ENCODE measurements around the gene LHX6. TPM values are rescaled to one million over a fixed set of nuclear protein-coding genes. Genes with fewer than 3 reads are reported as not detected.

LHX6 gene
- total and polyA plus RNA-seq, 2 of the 13 experiments (the other 11 are each of a cell fraction or from before 2014, with no cell fraction given) = 1.1 to 1.3 TPM

DNA sequence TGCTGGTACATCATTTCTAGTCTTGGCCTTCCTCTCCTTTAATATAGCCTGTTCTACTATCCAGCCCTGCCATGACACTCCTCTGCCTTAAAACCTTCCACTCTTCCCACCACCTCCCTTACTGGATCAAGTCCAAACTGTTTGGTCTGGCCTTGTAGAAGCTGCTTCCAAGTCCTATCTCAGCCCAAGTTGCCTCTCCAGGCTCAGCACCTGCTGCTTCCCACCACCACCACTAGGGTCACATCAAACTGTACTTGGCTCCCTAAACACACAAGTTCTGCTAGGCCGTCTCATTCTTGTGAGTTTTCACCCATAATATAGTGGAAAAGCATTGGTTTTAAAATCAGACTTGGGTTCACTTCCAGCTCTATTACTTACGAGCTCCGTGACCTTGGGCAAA lies 70.6 kb downstream of the LHX6 start:
- Histone ChIP-seq H3K9me3 (ENCODE audit: low read length) (no peaks in the 10 kb centered on the region), H3K27ac (ENCODE audit: extremely low read length, insufficient read depth, low read length) (no peak overlapping the region), H2AFZ (ENCODE audit: low read length) (no peak overlapping the region), H3K36me3 (replicated peaks in 1 of 2; ENCODE audit: control insufficient read depth in 1 of 2, insufficient read depth in 2 of 2, low read length in 2 of 2) (no peaks in the 10 kb centered on the region), H3K4me1 (ENCODE audit: insufficient read depth, low read length) (peaks cover 36% of the 10 kb centered on the region), H3K4me3 (replicated peaks in 1 of 3; ENCODE audit: insufficient read depth in 1 of 3, low read depth in 2 of 3, low read length in 3 of 3) (0 out of 6 replicates have a peak overlapping the region, but pooled peaks of 1 of the 3 experiments have one; percentile 22), H3K9ac (ENCODE audit: insufficient read depth, low read depth, low read length) (no peak overlapping the region), H4K20me1 (ENCODE audit: insufficient read depth, low read length) (peaks cover 3% of the 10 kb centered on the region; the same call in 1 of the 2 replicates), H3K79me2 (ENCODE audit: insufficient read depth, low read length) (peaks cover 49% of the 10 kb centered on the region), H3K4me2 (ENCODE audit: low read depth, low read length) (peak overlapping the region; percentile 96), H3K27me3 (ENCODE audit: control insufficient read depth in 1 of 2, insufficient read depth in 2 of 2, low read length in 2 of 2) (no peaks in the 10 kb centered on the region; a peak in 1 of 5 replicates)
- POLR2A ChIA-PET = interaction anchor here (0.7 to 1.5 kb wide), 2 partner anchors 32 to 106 kb away, joined by 3 to 4 read pairs; partner anchors contain the start of genes MRRF and RBM18
- FAIRE-seq (peak; percentile 77), DNase-seq (ENCODE audit: low spot score) (peak; percentile 59), ATAC-seq (peak; percentile 72)
- CTCF ChIA-PET (ENCODE audit: low intra/inter-chr PET ratio, low total read pairs) = no interaction called here
- WGBS (ENCODE audit: low lambda C conversion rate) = 46% methylated on average over 3 of the region's 3 CpGs
- intact Hi-C loops (cut with micrococcal nuclease; ENCODE audit: unreplicated experiment) = no loop called here
- in situ Hi-C loops (cut with HindIII; ENCODE audit: extremely low pct_ligation_motif_present, low pct_unique_long_range_greater_than_20kb) = no loop called here
- TF ChIP-seq ZNF205 (CRISPR knock-in tag; IDR thresholded peaks at IDR 0.05) (peak; percentile 71; the same call in 1 of the 2 replicates), REPIN1 (CRISPR knock-in tag; IDR thresholded peaks at IDR 0.05; ENCODE audit: borderline replicate concordance, low read depth) (peak; percentile 10; the same call in 1 of the 2 replicates), ZNF10 (CRISPR knock-in tag; IDR thresholded peaks at IDR 0.05; ENCODE audit: borderline replicate concordance, low read depth) (no peak), HOXA5 (CRISPR knock-in tag; IDR thresholded peaks at IDR 0.05) (no peak), FOXA1 (IDR thresholded peaks at IDR 0.05) (no peak), FOXA1 (CRISPR knock-in tag; IDR thresholded peaks at IDR 0.05) (0 out of 2 replicates have a peak, but pooled peaks have one; percentile 12), ZNF563 (CRISPR knock-in tag; IDR thresholded peaks at IDR 0.05) (no peak), GATAD2A (CRISPR knock-in tag; IDR thresholded peaks at IDR 0.05) (0 out of 2 replicates have a peak, but pooled peaks have one; percentile 16), ZBTB42 (CRISPR knock-in tag; IDR thresholded peaks at IDR 0.05) (no peak), ZNF605 (CRISPR knock-in tag; IDR thresholded peaks at IDR 0.05) (no peak), XRCC5 (optimal IDR thresholded peaks at IDR 0.05; ENCODE audit: low read length) (peak; percentile 38), ZFX (CRISPR knock-in tag; IDR thresholded peaks at IDR 0.05; ENCODE audit: low read depth) (peak; percentile 62; the same call in 1 of the 2 replicates)
- TF ChIP-seq, protein P1, sequence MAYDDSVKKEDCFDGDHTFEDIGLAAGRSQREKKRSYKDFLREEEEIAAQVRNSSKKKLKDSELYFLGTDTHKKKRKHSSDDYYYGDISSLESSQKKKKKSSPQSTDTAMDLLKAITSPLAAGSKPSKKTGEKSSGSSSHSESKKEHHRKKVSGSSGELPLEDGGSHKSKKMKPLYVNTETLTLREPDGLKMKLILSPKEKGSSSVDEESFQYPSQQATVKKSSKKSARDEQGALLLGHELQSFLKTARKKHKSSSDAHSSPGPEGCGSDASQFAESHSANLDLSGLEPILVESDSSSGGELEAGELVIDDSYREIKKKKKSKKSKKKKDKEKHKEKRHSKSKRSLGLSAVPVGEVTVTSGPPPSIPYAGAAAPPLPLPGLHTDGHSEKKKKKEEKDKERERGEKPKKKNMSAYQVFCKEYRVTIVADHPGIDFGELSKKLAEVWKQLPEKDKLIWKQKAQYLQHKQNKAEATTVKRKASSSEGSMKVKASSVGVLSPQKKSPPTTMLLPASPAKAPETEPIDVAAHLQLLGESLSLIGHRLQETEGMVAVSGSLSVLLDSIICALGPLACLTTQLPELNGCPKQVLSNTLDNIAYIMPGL (CRISPR knock-in tag; IDR thresholded peaks at IDR 0.05; ENCODE audit: borderline replicate concordance in 1 of 2, low read depth in 1 of 2) = peak; percentile 31 to 79; a peak in 3 of 4 replicates
- TF ChIP-seq, protein P2, sequence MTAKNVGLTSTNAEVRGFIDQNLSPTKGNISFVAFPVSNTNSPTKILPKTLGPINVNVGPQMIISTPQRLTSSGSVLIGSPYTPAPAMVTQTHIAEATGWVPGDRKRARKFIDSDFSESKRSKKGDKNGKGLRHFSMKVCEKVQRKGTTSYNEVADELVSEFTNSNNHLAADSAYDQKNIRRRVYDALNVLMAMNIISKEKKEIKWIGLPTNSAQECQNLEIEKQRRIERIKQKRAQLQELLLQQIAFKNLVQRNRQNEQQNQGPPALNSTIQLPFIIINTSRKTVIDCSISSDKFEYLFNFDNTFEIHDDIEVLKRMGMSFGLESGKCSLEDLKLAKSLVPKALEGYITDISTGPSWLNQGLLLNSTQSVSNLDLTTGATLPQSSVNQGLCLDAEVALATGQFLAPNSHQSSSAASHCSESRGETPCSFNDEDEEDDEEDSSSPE (CRISPR knock-in tag; IDR thresholded peaks at IDR 0.05) = no peak
- TF ChIP-seq, protein P3, sequence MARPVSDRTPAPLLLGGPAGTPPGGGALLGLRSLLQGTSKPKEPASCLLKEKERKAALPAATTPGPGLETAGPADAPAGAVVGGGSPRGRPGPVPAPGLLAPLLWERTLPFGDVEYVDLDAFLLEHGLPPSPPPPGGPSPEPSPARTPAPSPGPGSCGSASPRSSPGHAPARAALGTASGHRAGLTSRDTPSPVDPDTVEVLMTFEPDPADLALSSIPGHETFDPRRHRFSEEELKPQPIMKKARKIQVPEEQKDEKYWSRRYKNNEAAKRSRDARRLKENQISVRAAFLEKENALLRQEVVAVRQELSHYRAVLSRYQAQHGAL (CRISPR knock-in tag; IDR thresholded peaks at IDR 0.05; ENCODE audit: not compliant biosample characterization) = no peak
- TF ChIP-seq, protein P4, sequence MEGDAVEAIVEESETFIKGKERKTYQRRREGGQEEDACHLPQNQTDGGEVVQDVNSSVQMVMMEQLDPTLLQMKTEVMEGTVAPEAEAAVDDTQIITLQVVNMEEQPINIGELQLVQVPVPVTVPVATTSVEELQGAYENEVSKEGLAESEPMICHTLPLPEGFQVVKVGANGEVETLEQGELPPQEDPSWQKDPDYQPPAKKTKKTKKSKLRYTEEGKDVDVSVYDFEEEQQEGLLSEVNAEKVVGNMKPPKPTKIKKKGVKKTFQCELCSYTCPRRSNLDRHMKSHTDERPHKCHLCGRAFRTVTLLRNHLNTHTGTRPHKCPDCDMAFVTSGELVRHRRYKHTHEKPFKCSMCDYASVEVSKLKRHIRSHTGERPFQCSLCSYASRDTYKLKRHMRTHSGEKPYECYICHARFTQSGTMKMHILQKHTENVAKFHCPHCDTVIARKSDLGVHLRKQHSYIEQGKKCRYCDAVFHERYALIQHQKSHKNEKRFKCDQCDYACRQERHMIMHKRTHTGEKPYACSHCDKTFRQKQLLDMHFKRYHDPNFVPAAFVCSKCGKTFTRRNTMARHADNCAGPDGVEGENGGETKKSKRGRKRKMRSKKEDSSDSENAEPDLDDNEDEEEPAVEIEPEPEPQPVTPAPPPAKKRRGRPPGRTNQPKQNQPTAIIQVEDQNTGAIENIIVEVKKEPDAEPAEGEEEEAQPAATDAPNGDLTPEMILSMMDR (CRISPR knock-in tag; IDR thresholded peaks at IDR 0.05) = peak; percentile 56
- BruUV-seq (replicated peaks) = no TSS peak

Data from HepG2 (cell line).